Activated CD8-positive, alpha-beta T cell treated with anti-CD3 and anti-CD28 coated beads, Interleukin-2, amount 10 ng/mL, durations not matched to agents 7 days and 5 days (primary cell): ENCODE data around the gene SLC35C1. TPM values are rescaled to one million over a fixed set of nuclear protein-coding genes. Genes with fewer than 3 reads are reported as not detected.
"Not testable (repeated sequence)": the region's sequence is repeated elsewhere in the genome, so short reads cannot be mapped to it uniquely, and the experiment has no call there.

Experiments
- ATAC-seq: fragments of 150-1000 bp; cut with Tn5 transposase; one replicate; pipeline ENCODE4 v1.10.0; 2021; ENCODE audit warnings: moderate library complexity
- CTCF ChIA-PET: fragments of 350-600 bp; sonication (Branson Sonifier 250); formaldehyde crosslinking; loops from one replicate; lab custom pipeline; 2021; ENCODE audit warnings: antibody characterized with exemption; lab: Charles Lee
- POLR2A ChIA-PET: fragments of 350-600 bp; sonication (Branson Sonifier 250); formaldehyde crosslinking; loops from one replicate; lab custom pipeline; 2021; ENCODE audit warnings: antibody characterized with exemption; lab: Charles Lee
- DNase-seq: peaks from one replicate; pipeline ENCODE4 v3.0.0-alpha.2; 2020
- H3K27ac Mint-ChIP-seq: one replicate; pipeline ENCODE4 v1.8.0; 2021; ENCODE audit warnings: mild to moderate bottlenecking, mixed read lengths
- H3K27me3 Mint-ChIP-seq: one replicate; pipeline ENCODE4 v1.8.0; 2021; ENCODE audit warnings: low read depth, mixed read lengths
- H3K36me3 Mint-ChIP-seq: one replicate; pipeline ENCODE4 v1.8.0; 2021; ENCODE audit warnings: low read depth, mixed read lengths
- H3K4me1 Mint-ChIP-seq: one replicate; pipeline ENCODE4 v1.8.0; 2021; ENCODE audit warnings: low read depth, mixed read lengths
- H3K4me3 Mint-ChIP-seq: one replicate; pipeline ENCODE4 v1.8.0; 2021; ENCODE audit warnings: mild to moderate bottlenecking, mixed read lengths
- H3K9me3 Mint-ChIP-seq: one replicate; pipeline ENCODE4 v1.8.0; 2022; ENCODE audit warnings: mixed read lengths; ENCODE audit not compliant: insufficient read depth
- total RNA-seq, 2 experiments: library from RNA; stranded (reverse); gene quantifications; one replicate each; pipeline ENCODE4 v1.2.3, GENCODE V29; 2021

SLC35C1 gene
- total RNA-seq, 2 experiments from 2014 or later, result 21.8 to 23.5 TPM

DNA sequence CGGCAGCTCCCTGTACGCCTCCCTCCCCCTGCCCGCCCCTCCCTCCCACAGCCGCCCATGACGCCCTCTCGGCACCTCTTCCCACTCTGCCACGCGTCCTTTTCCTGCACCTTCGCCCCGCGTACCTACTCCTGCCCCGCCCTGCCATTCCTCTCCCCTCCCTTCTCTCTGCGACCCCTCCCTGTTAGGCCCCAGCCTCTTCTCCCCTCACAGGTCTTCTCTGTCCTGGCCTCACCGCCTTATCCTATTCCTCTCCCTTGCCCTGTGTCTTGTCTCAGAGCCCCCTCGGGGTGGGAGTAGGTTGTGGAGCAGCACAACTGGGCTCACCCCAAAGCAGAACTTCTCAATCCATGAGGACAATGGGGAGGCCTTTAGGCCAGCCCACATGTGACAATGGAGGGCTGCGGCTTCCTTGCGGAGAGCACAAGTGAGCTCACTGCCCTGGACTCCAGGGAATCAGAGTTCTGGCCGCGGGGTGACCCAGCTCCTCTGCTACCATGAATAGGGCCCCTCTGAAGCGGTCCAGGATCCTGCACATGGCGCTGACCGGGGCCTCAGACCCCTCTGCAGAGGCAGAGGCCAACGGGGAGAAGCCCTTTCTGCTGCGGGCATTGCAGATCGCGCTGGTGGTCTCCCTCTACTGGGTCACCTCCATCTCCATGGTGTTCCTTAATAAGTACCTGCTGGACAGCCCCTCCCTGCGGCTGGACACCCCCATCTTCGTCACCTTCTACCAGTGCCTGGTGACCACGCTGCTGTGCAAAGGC, 539 bp downstream of the SLC35C1 start:
- Mint-ChIP-seq H3K9me3 (no peaks in the 10 kb centered on the region), H3K27ac (peak overlapping the region; percentile 93), H3K36me3 (peaks cover 38% of the 10 kb centered on the region), H3K27me3 (no peaks in the 10 kb centered on the region), H3K4me1 (peaks cover 47% of the 10 kb centered on the region), H3K4me3 (peak overlapping the region; percentile 92)
- no peak for ATAC-seq
- POLR2A ChIA-PET, result interaction anchor here (0.5 to 3.1 kb wide), 6 partner anchors 8 to 502 kb away, joined by 3 to 9 read pairs (median 4); partner anchors contain the start of gene CRY2
- CTCF ChIA-PET, result interaction anchor here (0.8 to 3.4 kb wide), 4 partner anchors 34 to 160 kb away, joined by 3 to 13 read pairs (median 4); partner anchors contain the start of gene CRY2
- no peak for DNase-seq

DNA sequence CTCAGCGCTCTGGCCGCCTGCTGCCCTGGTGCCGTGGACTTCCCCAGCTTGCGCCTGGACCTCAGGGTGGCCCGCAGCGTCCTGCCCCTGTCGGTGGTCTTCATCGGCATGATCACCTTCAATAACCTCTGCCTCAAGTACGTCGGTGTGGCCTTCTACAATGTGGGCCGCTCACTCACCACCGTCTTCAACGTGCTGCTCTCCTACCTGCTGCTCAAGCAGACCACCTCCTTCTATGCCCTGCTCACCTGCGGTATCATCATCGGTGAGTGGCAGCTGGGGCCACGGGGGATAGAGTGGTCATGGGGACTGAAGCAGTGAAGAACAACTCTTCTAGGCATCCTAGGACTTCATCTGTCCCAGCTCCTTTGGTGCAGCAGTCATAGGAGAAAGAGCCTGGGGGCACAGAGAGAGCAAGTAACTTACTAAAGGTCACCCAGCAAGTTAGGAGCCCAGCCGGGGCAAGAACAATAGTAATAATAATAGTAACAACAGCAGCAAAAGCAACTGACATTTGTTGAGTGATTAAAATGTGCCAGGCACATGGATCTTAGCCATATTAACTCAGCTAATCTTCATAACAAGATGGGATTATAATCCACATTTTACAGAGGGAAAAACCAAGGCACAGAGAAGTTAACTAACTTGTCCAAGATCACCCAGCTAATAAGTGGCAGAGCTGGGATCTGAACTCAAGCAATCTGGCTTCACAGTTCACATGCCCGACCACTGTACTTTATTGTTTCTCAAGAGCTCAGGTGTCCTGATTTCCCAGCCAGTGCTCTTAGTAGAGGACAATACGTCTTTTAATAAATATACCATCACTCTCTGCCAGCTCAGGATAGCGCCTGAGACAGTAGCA, 1.4 kb downstream of the SLC35C1 start:
- DNase-seq, result no peak
- H3K36me3 Mint-ChIP-seq, result peaks cover 41% of the 10 kb centered on the region
- no peaks in the 10 kb centered on the region for H3K27me3 Mint-ChIP-seq
- H3K4me1 Mint-ChIP-seq, result peaks cover 47% of the 10 kb centered on the region
- no peak for ATAC-seq
- ChIA-PET CTCF (interaction anchor here (0.8 to 3.4 kb wide), 5 partner anchors 27 to 159 kb away, joined by 3 to 13 read pairs (median 3); partner anchors contain the start of gene CRY2), POLR2A (interaction anchor here (0.5 to 3.1 kb wide), 3 partner anchors 10 to 502 kb away, joined by 3 to 9 read pairs (median 3); no protein-coding TSS in a partner anchor)
- H3K9me3 Mint-ChIP-seq, result no peaks in the 10 kb centered on the region
- H3K27ac Mint-ChIP-seq, result peak overlapping the region; percentile 93
- peak overlapping the region; percentile 92 for H3K4me3 Mint-ChIP-seq

DNA sequence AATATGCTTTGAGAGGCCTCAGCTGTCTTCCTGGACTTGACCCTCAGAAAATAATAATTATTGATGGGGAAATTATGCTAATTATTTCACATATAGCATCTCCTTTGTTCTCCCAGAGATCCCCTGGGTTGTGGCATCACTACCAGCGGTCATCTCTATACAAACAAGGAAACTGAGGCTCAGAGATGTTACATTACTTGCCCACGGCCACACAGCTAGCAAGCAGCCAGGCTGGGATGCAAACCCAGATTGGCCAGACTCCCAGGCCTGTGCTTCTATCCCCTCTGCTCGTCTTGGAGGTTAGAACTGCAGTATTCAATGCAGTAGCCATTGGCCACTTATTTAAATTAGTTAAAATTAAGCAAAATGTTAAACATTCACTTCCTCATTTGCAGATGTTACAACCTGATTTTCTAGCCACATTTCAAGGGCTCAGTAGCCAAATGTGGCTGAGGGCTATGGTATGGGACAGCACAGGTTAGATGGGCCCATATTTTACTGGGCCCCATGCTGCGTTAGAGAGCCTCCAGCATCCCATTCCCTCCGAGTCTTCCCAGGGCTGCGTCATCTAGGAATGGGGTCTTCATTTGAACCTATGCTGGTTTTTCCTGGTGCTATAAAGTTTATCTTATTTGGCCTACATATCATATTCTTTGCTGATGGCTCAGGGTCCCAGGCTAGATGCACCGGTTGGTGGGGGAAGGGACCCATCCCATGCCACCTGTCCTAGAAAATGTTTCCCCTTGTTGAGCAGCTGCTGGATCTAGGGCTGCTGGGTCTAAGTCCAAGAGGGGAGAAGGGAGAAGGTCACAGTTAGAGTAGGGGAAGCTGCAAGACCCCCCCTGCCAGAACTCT, 2.2 kb downstream of the SLC35C1 start:
- Mint-ChIP-seq H3K27ac (no peak overlapping the region), H3K9me3 (no peaks in the 10 kb centered on the region), H3K4me1 (peaks cover 47% of the 10 kb centered on the region), H3K27me3 (no peaks in the 10 kb centered on the region), H3K36me3 (peaks cover 41% of the 10 kb centered on the region), H3K4me3 (peak overlapping the region; percentile 92)
- ChIA-PET POLR2A (interaction anchor here (3.1 kb wide), 1 partner anchor 10 kb away, joined by 9 read pairs; no protein-coding TSS in a partner anchor), CTCF (interaction anchor here (0.8 to 3.4 kb wide), 5 partner anchors 27 to 158 kb away, joined by 3 to 13 read pairs (median 3); partner anchors contain the start of gene CRY2)
- DNase-seq (no peak), ATAC-seq (no peak)

DNA sequence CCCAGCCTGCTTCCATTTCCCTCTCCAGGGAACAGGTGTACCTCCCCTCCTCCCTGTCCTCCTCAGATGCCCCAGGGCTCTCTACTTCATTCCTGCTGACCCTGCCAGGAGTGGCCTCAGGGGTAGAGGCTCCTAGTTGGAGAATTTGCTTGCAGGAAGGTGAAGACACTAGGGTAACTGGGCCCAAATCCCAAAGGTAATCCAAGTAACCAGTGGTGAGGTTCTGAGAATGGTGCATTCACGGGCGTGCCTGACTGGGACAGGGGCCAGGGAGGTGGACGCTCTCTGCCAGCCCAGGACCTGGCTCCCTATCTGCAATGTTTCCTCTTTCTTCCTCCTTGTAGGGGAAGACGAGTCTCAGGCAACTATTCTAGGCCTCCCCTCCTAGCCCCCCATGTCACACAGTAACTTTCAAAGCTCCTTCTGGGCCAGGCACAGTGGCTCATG, 2.9 kb downstream of the SLC35C1 start:
- POLR2A ChIA-PET, result no interaction called here
- Mint-ChIP-seq H3K27ac (no peak overlapping the region), H3K4me1 (peaks cover 47% of the 10 kb centered on the region), H3K9me3 (no peaks in the 10 kb centered on the region), H3K27me3 (no peaks in the 10 kb centered on the region), H3K36me3 (peaks cover 41% of the 10 kb centered on the region), H3K4me3 (peak overlapping the region; percentile 92)
- ATAC-seq (no peak), DNase-seq (no peak)
- CTCF ChIA-PET, result no interaction called here

DNA sequence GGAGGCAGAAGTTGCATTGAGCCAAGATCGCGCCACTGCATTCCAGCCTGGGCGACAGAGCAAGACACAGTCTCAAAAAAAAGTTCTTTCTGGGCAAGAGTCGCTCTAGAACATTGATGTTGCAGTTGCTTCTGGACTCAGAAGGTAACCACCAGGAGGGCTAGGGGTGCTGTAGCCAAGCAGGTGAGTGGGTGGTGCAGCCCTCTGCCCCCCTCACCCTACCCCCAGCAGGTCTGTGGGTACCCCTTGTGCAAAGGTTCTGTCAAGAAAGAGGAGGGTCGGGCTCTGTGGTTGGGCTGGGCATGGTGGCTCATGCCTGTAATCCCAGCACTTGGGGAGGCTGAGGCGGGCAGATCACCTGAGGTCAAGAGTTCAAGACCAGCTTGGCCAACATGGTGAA, 3.5 kb downstream of the SLC35C1 start:
- H3K9me3 Mint-ChIP-seq, H3K27me3 Mint-ChIP-seq, DNase-seq, CTCF ChIA-PET, POLR2A ChIA-PET, ATAC-seq, H3K4me3 Mint-ChIP-seq: not testable (repeated sequence)
- peak overlapping the region; percentile 77 for H3K27ac Mint-ChIP-seq
- peaks cover 41% of the 10 kb centered on the region for H3K36me3 Mint-ChIP-seq
- H3K4me1 Mint-ChIP-seq, result peaks cover 47% of the 10 kb centered on the region

DNA sequence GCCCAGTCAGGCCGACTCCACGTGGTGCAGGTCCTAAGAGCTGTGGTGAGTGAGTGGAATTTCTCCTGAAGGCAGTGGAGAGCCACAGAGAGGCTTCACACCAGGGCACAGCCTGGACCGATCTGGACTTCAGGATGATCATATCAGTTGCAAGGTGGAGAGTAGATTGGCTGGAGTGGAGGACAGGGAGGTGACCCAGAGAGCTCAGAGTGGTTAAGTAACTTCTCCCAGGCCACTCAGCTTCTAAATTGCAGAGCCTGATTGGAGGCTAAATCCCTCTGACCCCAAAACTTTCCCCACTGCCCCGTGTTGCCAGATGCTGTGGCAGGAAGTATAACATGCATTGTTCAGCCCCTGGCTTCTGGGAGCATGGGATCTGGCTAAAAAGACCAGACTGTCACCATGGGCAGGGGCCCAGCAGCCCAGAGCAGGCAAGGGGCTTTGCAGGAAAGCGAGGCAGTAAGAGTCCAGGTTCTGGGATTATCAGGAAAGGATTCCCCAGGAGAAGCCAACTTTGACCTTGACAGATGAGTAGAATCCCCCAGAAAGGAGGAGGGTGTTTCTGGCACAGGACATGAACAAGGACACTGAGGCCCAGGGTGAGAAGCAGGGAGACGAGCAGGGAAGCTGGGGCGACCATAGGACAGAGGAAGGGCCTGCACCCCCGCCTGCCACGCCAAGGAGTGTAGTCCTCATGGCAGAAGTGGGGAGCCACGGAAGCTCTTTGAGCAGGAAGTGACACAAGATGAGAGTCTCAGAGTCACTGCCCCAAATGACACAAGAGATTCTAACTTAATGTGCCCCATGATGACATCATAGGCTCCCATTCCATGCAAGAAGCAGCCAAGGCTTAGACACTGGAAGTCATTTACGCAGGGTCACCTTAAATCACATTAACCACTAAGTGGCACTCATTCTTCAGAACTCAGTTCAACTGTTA, 4.8 kb downstream of the SLC35C1 start:
- no peak for ATAC-seq
- no peak overlapping the region for H3K4me3 Mint-ChIP-seq
- no peak for DNase-seq
- peaks cover 46% of the 10 kb centered on the region for H3K4me1 Mint-ChIP-seq
- ChIA-PET CTCF (no interaction called here), POLR2A (no interaction called here)
- H3K36me3 Mint-ChIP-seq, result peaks cover 41% of the 10 kb centered on the region
- H3K9me3 Mint-ChIP-seq, result no peaks in the 10 kb centered on the region
- peak overlapping the region; percentile 58 for H3K27ac Mint-ChIP-seq
- no peaks in the 10 kb centered on the region for H3K27me3 Mint-ChIP-seq

DNA sequence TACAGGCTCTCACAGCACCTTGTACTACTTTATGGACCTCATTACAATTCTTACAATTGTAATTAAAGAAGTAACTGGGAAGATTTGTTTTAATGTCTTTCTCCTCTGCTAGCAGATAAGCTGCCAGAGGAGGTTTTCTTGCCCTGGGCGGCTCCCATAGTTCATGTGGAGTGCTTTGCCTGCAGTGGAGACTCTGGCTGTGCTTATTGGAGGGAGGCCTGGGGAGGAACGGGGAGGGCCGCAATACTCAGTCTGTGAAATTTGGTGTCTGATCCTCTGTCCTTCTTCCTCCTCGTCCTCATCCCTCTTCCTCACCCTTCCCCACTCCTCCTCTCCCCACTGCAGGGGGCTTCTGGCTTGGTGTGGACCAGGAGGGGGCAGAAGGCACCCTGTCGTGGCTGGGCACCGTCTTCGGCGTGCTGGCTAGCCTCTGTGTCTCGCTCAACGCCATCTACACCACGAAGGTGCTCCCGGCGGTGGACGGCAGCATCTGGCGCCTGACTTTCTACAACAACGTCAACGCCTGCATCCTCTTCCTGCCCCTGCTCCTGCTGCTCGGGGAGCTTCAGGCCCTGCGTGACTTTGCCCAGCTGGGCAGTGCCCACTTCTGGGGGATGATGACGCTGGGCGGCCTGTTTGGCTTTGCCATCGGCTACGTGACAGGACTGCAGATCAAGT, 5.6 kb downstream of the SLC35C1 start:
- H3K9me3 Mint-ChIP-seq, result no peaks in the 10 kb centered on the region
- ChIA-PET POLR2A (no interaction called here), CTCF (no interaction called here)
- H3K4me3 Mint-ChIP-seq, result no peak overlapping the region
- peak overlapping the region; percentile 3 for H3K27ac Mint-ChIP-seq
- peaks cover 46% of the 10 kb centered on the region for H3K4me1 Mint-ChIP-seq
- ATAC-seq (no peak), DNase-seq (no peak)
- no peaks in the 10 kb centered on the region for H3K27me3 Mint-ChIP-seq
- peaks cover 41% of the 10 kb centered on the region for H3K36me3 Mint-ChIP-seq

DNA sequence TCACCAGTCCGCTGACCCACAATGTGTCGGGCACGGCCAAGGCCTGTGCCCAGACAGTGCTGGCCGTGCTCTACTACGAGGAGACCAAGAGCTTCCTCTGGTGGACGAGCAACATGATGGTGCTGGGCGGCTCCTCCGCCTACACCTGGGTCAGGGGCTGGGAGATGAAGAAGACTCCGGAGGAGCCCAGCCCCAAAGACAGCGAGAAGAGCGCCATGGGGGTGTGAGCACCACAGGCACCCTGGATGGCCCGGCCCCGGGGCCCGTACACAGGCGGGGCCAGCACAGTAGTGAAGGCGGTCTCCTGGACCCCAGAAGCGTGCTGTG, 6.1 kb downstream of the SLC35C1 start:
- DNase-seq (no peak), ATAC-seq (no peak)
- H3K27me3 Mint-ChIP-seq, result no peaks in the 10 kb centered on the region
- POLR2A ChIA-PET, result no interaction called here
- peaks cover 39% of the 10 kb centered on the region for H3K36me3 Mint-ChIP-seq
- no peak overlapping the region for H3K4me3 Mint-ChIP-seq
- no peak overlapping the region for H3K27ac Mint-ChIP-seq
- CTCF ChIA-PET, result no interaction called here
- H3K9me3 Mint-ChIP-seq, result no peaks in the 10 kb centered on the region
- peaks cover 41% of the 10 kb centered on the region for H3K4me1 Mint-ChIP-seq

DNA sequence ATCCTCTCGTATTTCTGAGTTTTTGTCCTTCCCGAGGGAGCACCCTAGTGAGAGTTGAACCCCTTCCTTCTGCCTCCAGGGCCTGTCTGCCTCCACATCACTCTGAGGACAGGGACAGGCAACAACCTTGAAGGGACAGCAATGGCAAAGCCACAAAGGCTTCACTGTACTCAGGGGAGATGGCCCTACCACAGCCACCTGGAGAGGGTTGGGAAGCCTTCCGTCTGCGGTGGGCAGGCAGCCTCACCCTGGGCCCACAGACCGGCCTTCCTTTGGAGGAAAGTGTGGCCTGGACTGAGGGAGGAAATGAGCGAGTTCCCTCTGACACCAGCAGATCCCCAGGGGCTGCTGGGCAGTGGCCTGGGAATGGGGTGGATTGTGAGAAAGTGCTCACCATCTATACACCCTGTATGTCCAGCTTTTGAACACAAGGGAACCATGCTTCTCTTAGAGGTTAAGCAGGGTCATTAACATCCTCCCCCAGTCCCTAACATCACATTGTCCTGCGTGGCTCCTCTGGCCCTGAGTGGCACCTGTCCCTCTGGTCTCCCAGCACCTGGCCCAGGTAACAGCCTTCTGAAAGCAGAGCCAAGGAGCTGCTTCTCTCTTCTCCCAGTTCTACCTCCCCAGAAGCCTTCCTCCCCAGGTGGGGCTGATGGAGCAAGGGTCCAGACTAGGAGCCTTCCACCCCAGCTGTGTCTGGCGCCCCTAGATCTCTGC, 6.8 kb downstream of the SLC35C1 start:
- Mint-ChIP-seq H3K27ac (no peak overlapping the region), H3K4me3 (no peak overlapping the region), H3K36me3 (peaks cover 33% of the 10 kb centered on the region), H3K27me3 (no peaks in the 10 kb centered on the region), H3K9me3 (no peaks in the 10 kb centered on the region), H3K4me1 (peaks cover 35% of the 10 kb centered on the region)
- ChIA-PET POLR2A (no interaction called here), CTCF (no interaction called here)
- ATAC-seq (no peak), DNase-seq (no peak)
